Measurements from ENCODE around the gene GTF2H3. TPM values are rescaled to one million over a fixed set of nuclear protein-coding genes. Genes with fewer than 3 reads are reported as not detected.
A peak's percentile ranks its signal among the peaks of the same experiment; 100 is the strongest.

GTF2H3 gene
- total and polyA plus RNA-seq, 8 donors: 2.9 to 12.4 (median 7.0) TPM

- Histone ChIP-seq H3K27me3 (no peaks in the 10 kb centered on the region), H3K36me3 (peaks cover 0 to 8% (median 0%) of the 10 kb centered on the region in 3 donors), H3K4me1 (no peaks in the 10 kb centered on the region), H3K9me3 (no peaks in the 10 kb centered on the region), H3K27ac (no peak overlapping the region), H3K4me3 (no peak overlapping the region)
- ATAC-seq (no peak), DNase-seq (no peak), FAIRE-seq (no peak)
- 79 to 80% methylated on average over 8 of the region's 8 CpGs for WGBS, 2 donors
- TF ChIP-seq CTCF (IDR thresholded peaks at IDR 0.05): no peak
- intact Hi-C loops (cut with DNase I): no loop called here
Observed at GRCh38 chr12:123690191-123690840, 56.7 kb downstream of the GTF2H3 start.

- H3K4me1 ChIP-seq: no peaks in the 10 kb centered on the region
- WGBS, 2 donors: 57 to 62% methylated on average over 8 of the region's 8 CpGs
- no peak for TF ChIP-seq CTCF (IDR thresholded peaks at IDR 0.05)
- no peaks in the 10 kb centered on the region for H3K9me3 ChIP-seq
- peaks cover 0 to 13% (median 6%) of the 10 kb centered on the region in 3 donors for H3K36me3 ChIP-seq
- intact Hi-C loops (cut with DNase I): no loop called here
- peak in 3 of 4 donors; percentile 38 to 69 (median 58) for ATAC-seq
- no peaks in the 10 kb centered on the region for H3K27me3 ChIP-seq
- no peak overlapping the region for H3K4me3 ChIP-seq
- FAIRE-seq: no peak
- peak overlapping the region in 1 of 4 donors; percentile 34 for H3K27ac ChIP-seq
- no peak for DNase-seq
Observed at GRCh38 chr12:123696207-123696606, 62.6 kb downstream of the GTF2H3 start.

- DNase-seq: no peak
- H3K27ac ChIP-seq: peak overlapping the region in 1 of 4 donors; percentile 34
- intact Hi-C loops (cut with DNase I): no loop called here
- H3K9me3 ChIP-seq: no peaks in the 10 kb centered on the region
- no peaks in the 10 kb centered on the region for H3K4me1 ChIP-seq
- no peaks in the 10 kb centered on the region for H3K27me3 ChIP-seq
- H3K36me3 ChIP-seq: peaks cover 0 to 13% (median 6%) of the 10 kb centered on the region in 3 donors
- H3K4me3 ChIP-seq: no peak overlapping the region
- ATAC-seq: peak; percentile 43 to 70 (median 49)
- 60 to 61% methylated on average over 4 of the region's 4 CpGs for WGBS, 2 donors
- no peak for TF ChIP-seq CTCF (IDR thresholded peaks at IDR 0.05)
- FAIRE-seq: no peak
Observed at GRCh38 chr12:123696646-123697045, 63.0 kb downstream of the GTF2H3 start.

GRCh38 chr12:123705935-123706334 is 72.3 kb downstream of the GTF2H3 start:
- no peaks in the 10 kb centered on the region for H3K27me3 ChIP-seq
- no peaks in the 10 kb centered on the region for H3K9me3 ChIP-seq
- no peak for TF ChIP-seq CTCF (IDR thresholded peaks at IDR 0.05)
- intact Hi-C loops (cut with DNase I): no loop called here
- FAIRE-seq (no peak), DNase-seq (no peak), ATAC-seq (no peak)
- no peak overlapping the region for H3K27ac ChIP-seq
- 84 to 91% methylated on average over 3 of the region's 3 CpGs for WGBS, 2 donors
- H3K4me3 ChIP-seq: no peak overlapping the region
- peaks cover 0 to 6% (median 0%) of the 10 kb centered on the region in 3 donors for H3K36me3 ChIP-seq
- H3K4me1 ChIP-seq: no peaks in the 10 kb centered on the region

GRCh38 chr12:123707466-123707865 is 73.8 kb downstream of the GTF2H3 start:
- DNase-seq (no peak), ATAC-seq (no peak), FAIRE-seq (no peak)
- intact Hi-C loops (cut with DNase I): no loop called here
- no peak for TF ChIP-seq CTCF (IDR thresholded peaks at IDR 0.05)
- H3K27ac ChIP-seq: no peak overlapping the region
- WGBS, 2 donors: 88 to 92% methylated on average over 4 of the region's 4 CpGs
- peaks cover 0 to 6% (median 0%) of the 10 kb centered on the region in 3 donors for H3K36me3 ChIP-seq
- no peak overlapping the region for H3K4me3 ChIP-seq
- no peaks in the 10 kb centered on the region for H3K9me3 ChIP-seq
- H3K27me3 ChIP-seq: no peaks in the 10 kb centered on the region
- peaks cover 0 to 2% (median 0%) of the 10 kb centered on the region in 3 donors for H3K4me1 ChIP-seq
